Inflammatory macrophage treated with lipopolysaccharide for 1 hour (primary cell): Measurements from ENCODE around the gene PRM2.
A peak's percentile ranks its signal among the peaks of the same experiment; 100 is the strongest.
"Not testable (repeated sequence)": the region's sequence is repeated elsewhere in the genome, so short reads cannot be mapped to it uniquely, and the experiment has no call there.

Experiments used
- DNase-seq, 2 donors: peaks; one replicate each; pipeline ENCODE4 v3.0.0-alpha.2; 2020 to 2022

PRM2 gene

DNA sequence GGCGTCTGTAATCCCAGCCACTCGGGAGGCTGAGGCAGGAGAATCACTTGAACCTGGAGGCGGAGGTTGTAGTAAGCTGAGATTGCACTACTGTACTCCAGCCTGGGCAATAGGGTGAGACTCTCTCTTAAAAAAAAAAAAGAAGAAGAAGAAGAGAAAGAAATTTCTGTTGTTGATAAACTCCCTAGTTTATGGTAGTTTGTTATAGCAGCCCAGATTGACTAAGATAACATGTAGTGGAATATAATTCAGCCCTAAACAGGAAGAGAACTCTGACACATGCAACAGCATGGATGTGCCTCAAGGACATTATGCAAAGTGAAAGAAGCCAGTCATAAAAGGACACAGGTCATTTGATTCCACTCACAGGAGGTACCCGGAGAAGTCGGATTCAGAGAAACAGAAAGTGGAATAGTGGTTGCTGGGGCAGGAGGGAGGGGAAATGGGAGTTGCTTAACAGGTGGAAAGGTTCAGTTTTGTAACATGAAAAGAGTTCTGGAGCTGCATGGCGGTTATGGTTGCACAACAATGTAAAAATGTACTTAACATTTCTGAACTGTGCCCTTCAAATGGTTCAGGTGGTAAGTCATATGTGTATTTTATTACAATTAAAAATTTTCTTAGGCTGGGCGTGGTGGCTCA is 30.8 kb upstream of the PRM2 start:
- peak; percentile 55 to 70 for DNase-seq

DNA sequence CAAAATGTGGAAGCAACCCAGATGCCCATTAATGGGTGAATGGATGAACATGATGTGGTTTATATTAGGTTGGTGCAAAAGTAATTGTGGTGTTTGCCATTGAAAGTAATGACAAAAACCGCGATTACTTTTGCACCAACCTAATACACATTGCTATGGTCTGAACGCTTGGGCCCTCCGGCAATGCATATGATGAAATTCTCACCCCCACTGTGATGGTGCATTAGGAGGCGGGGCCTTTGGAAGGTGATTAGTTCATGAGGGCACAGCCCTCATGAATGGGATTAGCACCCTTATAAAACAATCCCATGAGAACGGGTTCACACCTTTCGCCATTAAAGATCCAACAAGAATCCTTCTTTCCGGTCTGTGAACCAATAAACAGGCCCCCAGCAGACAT is 30.1 kb upstream of the PRM2 start:
- DNase-seq, result no peak

DNA sequence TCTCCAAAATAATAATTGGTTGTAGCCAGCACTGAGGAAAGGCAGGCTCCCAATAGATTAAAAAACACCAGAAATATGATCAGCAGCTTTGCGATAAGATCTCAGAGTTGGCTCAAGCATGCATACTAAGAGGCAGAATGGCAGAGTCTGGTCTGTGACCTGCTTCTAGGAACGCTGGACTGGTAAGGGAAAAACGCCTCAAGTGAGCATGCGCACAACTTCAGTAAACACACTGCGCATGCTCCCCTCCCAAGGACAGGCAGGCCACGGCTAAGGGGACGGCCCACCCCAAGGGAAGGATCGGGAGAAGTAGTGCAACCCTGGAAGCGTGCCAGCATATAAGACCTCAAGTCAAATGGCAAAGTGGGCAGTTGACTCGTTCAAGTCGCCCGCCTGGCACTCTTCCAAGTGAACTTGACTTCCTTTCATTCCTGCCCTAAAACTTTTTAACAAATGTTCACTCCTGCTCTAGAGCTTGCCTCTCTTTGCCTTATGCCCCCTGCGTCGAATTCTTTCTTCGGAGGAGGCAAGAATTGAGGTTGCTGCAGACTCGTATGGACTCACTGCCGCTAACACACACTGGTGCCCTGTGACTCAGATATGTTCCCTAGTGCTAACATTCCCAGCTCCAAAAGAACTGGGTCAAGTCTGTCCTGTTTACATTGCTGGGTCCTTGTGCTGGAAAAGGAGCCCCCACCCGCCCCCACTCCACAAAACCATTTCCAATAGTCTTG is 27.3 kb upstream of the PRM2 start:
- DNase-seq, result no peak

DNA sequence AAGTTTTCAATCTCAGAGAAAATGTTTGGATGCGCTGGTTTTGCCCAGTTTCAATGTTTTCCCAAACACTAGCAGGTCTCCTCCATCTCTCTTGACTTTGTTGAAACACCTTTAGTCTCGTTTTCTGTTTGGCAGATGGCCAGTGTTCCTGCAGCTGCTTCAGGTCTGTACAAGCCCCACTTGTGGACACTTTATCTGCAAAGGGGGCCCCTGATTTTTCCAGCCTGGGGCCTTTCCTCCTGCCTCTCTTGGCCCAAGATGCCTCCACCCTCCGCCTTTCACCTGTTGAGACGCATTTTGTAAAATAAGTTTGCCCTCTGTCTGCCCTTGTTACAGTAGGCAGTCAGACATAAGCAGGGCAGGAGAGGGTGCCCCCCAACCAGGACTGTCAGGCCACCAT is 26.7 kb upstream of the PRM2 start:
- no peak for DNase-seq

- DNase-seq, result no peak
These were observed 25.6 kb upstream of the PRM2 start for GRCh38 chr16:11301645-11302501.

- no peak for DNase-seq
These were observed 24.2 kb upstream of the PRM2 start for GRCh38 chr16:11300560-11300892.

- DNase-seq, result no peak
These were observed 23.7 kb upstream of the PRM2 start for GRCh38 chr16:11299865-11300559.

- not testable (repeated sequence) for DNase-seq
These were observed 22.8 kb upstream of the PRM2 start for GRCh38 chr16:11298950-11299547.

DNA sequence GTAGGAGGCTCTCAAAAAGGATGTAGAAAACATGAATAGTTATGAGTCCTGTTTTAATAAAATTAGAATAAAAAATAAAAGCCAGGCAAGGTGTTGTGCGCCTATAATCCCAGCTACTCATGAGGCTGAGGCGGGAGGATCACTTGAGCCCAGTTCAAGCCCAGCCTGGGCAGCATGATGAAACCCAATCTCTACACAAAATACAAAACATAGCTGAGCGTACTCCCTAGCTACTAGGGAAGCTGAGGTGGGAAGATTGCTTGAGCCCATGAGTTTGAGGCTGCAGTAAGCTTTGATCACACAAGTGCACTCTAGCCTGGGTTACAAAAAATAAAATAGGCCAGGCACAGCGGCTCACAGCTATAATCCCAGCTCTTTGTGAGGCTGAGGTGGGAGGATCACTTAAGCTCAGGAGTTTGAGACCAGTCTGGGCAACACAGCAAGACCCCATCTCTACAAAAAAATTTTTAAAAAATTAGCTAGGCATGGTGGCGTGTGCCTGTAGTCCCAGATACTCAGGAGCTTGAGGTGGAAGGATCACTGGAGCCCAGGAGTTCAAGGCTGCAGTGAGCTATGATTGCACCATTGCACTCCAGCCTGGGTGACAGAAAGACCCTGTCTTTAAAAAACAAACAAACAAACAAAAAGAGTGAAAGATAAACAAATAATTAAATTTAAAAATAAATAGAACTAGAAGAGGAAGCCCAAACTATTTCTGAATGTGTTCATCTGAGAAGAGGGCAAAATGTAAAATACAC is 22.0 kb upstream of the PRM2 start:
- no peak for DNase-seq

DNA sequence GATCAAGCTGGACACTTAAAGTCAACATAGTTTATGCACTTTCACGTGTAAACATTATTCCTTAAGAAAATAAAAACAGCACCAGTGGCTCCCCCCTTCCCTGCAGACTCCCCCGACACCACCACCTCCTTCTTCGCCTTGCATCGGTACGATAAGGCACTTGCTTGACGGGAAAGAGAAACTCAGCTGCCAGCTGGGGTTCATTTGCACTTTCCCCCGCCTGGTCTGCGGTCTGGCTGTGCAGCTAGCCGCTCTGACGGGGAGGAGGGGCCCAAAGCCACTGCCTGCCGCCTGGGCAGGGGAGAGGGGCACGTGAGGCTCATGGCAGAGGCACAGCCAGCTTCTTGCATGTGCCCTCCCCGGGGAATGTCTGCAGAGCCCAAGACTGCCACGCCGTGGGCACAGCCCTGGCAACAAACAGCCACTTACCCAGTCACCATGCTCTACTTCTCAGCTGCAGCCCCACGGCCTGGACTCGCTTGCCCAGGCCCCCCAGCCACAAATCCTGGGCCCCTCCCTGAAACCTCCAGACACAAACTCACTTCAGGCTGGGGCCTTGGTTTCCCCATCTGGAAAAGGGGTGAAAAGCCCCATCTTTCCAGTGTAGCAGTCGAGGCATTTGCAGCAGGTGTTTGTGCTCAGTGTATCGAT is 21.3 kb upstream of the PRM2 start:
- DNase-seq, result peak; percentile 12 to 24

GRCh38 chr16:11296706-11297491 is 20.6 kb upstream of the PRM2 start:
- DNase-seq, result no peak

DNA sequence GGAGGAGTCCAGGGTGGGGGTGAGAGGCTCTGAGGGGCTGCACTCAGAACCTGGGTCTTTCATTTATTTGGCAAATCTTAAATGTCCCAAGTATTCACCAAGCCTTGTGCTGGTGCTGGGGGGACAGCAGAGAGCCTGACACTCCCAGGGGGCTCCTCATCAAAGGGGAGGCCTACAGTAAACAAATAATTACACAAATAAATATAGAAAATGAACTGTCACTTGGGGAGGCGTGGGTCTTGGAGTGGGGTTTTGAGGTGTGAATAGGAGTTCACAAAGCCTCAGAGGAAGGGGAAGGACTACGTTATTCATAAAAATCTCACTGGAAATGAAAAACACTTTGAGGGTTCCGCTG is 20.0 kb upstream of the PRM2 start:
- no peak for DNase-seq

GRCh38 chr16:11295672-11296071 is 19.4 kb upstream of the PRM2 start:
- DNase-seq, result no peak

DNA sequence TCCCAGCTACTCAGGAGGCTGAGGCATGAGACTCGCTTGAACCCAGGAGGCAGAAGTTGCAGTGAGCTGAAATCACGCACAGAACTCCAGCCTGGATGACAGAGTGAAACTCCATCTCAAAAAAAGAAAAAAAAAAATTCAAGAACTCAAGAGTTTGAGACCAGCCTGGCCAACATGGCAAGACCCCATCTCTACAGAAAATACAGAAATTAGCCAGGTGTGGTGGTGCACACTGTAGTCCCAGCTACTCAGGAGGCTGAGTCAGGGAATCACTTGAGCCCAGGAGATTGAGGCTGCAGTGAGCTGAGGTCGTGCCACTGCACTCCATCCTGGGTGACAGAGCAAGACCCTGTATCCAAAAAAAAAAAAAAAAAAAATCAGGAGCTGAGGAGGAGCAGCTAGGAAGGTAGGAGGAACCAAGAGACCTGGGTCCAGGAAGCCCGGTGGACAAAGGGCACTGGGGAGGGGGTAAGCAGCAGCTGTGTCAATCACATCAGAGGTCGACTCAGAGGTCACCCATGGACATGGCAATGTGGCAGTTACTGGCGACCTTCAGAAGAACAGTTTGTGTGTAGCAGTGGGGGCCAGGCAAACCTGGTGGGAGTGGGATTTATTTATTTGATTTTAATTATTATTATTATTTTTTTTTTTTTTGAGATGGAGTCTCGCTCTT is 15.9 kb upstream of the PRM2 start:
- DNase-seq, result no peak

GRCh38 chr16:11291091-11291703 is 14.9 kb upstream of the PRM2 start:
- DNase-seq, result no peak

DNA sequence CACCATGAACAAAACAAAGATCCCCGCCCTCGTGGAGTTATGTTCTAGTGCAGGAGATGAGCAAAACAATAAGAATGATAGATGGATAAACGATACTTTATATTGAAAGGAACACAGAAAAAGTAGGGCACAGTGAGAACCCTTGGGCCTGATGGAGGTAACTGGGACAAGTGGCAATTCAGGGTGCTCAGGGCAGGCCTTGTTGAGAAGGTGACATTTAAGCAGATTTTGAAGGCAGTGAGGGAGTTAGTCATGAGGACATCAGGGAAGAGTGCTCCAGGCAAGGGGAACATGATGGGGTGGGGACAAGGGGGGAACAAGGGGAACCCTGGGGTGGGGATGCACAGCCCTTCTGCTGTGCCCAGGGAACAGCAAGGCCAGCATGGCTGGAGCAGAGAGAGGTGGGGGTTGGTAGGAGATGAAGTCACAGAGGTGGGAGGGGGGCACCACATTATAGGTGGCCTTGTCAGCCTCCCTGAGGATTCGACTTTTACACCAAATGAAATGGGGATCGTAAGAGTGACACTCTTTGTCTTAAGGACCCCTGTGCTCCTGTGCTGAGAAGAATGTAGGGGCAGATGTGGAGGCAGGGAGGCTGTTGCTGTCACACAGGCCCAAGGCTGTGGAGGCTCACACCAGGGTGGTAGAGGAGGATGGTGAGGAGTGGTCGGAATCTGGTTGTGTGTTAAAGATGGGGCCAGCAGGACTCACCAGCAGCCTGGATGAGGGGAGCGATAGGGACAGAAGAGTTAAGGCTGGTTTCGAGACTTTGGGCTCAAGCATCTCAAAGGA is 14.0 kb upstream of the PRM2 start:
- no peak for DNase-seq

DNA sequence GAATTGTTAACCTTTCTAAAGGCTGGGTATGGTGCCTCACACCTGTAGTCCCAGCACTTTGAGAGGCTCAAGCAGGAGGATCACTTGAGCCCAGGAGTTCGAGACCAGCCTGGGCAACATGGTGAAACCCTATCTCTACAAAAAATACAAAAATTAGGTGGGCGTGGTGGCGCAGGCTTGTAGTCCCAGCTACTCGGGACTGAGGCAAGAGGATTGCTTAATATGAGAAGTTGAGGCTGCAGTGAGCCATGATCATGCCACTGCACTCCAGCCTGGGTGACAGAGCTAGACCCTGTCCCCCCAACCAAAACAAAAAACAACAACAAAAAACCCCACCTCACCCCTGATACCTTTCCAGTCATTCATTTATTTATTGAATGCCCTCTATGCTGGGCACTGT is 13.4 kb upstream of the PRM2 start:
- DNase-seq, result peak; percentile 30 to 68

GRCh38 chr16:11289202-11289601 is 12.9 kb upstream of the PRM2 start:
- DNase-seq, result no peak

DNA sequence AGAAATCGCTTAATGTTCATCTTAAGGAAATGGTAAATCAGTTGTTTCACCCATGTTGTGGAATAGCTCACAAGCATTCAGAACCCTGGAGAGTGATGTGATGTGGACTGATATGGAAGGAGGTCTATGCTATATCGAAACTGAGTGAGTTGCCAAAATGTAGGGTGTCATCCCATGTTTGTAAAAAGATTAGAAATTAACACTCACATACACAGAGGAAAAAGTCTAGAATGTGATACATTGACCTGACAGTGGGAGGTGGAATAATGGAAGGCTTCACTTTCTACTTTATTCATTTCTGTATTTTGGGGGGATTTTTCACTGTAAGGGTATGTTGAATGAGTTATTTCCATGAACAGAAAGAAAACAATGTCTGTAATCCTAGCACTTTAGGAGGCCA is 9.6 kb upstream of the PRM2 start:
- DNase-seq, result no peak
